Sigmoid colon (tissue), 4 donors: ENCODE measurements around the gene UBE2E3.

Experiments
- CTCF ChIP-seq, 4 experiments: fragments of 450-650 bp in 3 of 4; fragments of 200-600 bp in 1 of 4; IDR thresholded peaks; one replicate each; pipeline ENCODE4 v1.5.1; 2016 to 2019; ENCODE audit warnings: antibody characterized with exemption in 4 of 4, mild to moderate bottlenecking in 3 of 4, moderate library complexity in 2 of 4
- EP300 ChIP-seq, 4 donors: sonication (generic); formaldehyde crosslinking; IDR thresholded peaks; one replicate each; pipeline ENCODE4 v1.6.1; 2017; ENCODE audit warnings: antibody characterized with exemption in 4 of 4
- POLR2A ChIP-seq, 2 donors: fragments of 450-650 bp; IDR thresholded peaks; one replicate each; pipeline ENCODE4 v1.6.1; 2016; ENCODE audit warnings: antibody characterized with exemption in 2 of 2, mild to moderate bottlenecking in 2 of 2, moderate library complexity in 2 of 2
- POLR2AphosphoS5 ChIP-seq, 4 donors: sonication (generic); formaldehyde crosslinking; IDR thresholded peaks; one replicate each; pipeline ENCODE4 v1.6.1; 2017; ENCODE audit warnings: antibody characterized with exemption in 4 of 4

- TF ChIP-seq POLR2A (IDR thresholded peaks at IDR 0.05) (no peak), POLR2AphosphoS5 (IDR thresholded peaks at IDR 0.05) (no peak), CTCF (IDR thresholded peaks at IDR 0.05) (peak in 1 of 4 experiments; percentile 56), EP300 (IDR thresholded peaks at IDR 0.05) (no peak)
Observed at GRCh38 chr2:181077128-181077709, 96.8 kb downstream of the UBE2E3 start.
